B cell (primary cell): ENCODE measurements around the gene GTF2A1L. TPM values are rescaled to one million over a fixed set of nuclear protein-coding genes. Genes with fewer than 3 reads are reported as not detected.

Experiments
- ATAC-seq: fragments of 200-7000 bp; cut with Tn5 transposase; one replicate; pipeline ENCODE4 v1.10.0; 2021; ENCODE audit warnings: low read depth, mild to moderate bottlenecking, moderate number of reproducible peaks, moderate library complexity
- CTCF ChIA-PET: fragments of 350-600 bp; sonication (Branson Sonifier 250); formaldehyde crosslinking; loops from one replicate; lab custom pipeline; 2021; ENCODE audit warnings: antibody characterized with exemption, inconsistent platforms; lab: Charles Lee
- POLR2A ChIA-PET: fragments of 350-600 bp; sonication (Branson Sonifier 250); formaldehyde crosslinking; loops from one replicate; lab custom pipeline; 2021; ENCODE audit warnings: antibody characterized with exemption; lab: Charles Lee
- DNase-seq: peaks from one replicate; pipeline ENCODE4 v3.0.0; 2013
- H2AFZ ChIP-seq: 2 replicates; pipeline ENCODE4 v1.6.1; 2012; ENCODE audit warnings: mild to moderate bottlenecking, low read depth, low read length; ENCODE audit not compliant: insufficient read depth, poor library complexity, severe bottlenecking
- H3K27ac ChIP-seq, 2 donors: 1 replicate in 1 of 2; 2 replicates in 1 of 2; pipeline ENCODE4 v1.5.1; 2012 to 2013; ENCODE audit warnings: low read length in 2 of 2, mild to moderate bottlenecking in 2 of 2, moderate library complexity in 1 of 2
- H3K27me3 ChIP-seq, 4 experiments: fragments of 200-600 bp in 1 of 4; sonication (generic) in 1 of 4; replicated peaks in 1 of 4; 1 replicate in 2 of 4; 2 replicates in 2 of 4; pipeline versions ENCODE4 v1.6.1 to v1.7.0; 2013 to 2016; ENCODE audit warnings: low read length in 3 of 4, mild to moderate bottlenecking in 2 of 4, mixed read lengths in 1 of 4, moderate library complexity in 1 of 4; ENCODE audit not compliant: insufficient read depth in 4 of 4, control insufficient read depth in 3 of 4; ENCODE audit errors: control extremely low read depth in 1 of 4
- H3K36me3 ChIP-seq, 2 experiments: replicated peaks in 1 of 2; 1 replicate in 1 of 2; 2 replicates in 1 of 2; pipeline versions ENCODE4 v1.6.1 to v1.7.1; 2013; ENCODE audit warnings: low read length in 1 of 2; ENCODE audit not compliant: insufficient read depth in 2 of 2, control insufficient read depth in 1 of 2; ENCODE audit errors: control extremely low read depth in 1 of 2, extremely low read depth in 1 of 2
- H3K4me1 ChIP-seq, 2 donors: fragments of 200-600 bp in 1 of 2; sonication (generic) in 1 of 2; 1 replicate in 1 of 2; 2 replicates in 1 of 2; pipeline versions ENCODE4 v1.5.1 to v1.6.1; 2013 to 2017; ENCODE audit warnings: low read length in 2 of 2; ENCODE audit not compliant: control insufficient read depth in 2 of 2, insufficient read depth in 2 of 2
- H3K4me2 ChIP-seq: replicated peaks from 2 replicates; pipeline ENCODE3; 2012; ENCODE audit warnings: mild to moderate bottlenecking, low read depth, low read length; ENCODE audit not compliant: poor library complexity, severe bottlenecking
- H3K4me3 ChIP-seq, 5 experiments: fragments of 200-600 bp in 1 of 5; sonication (generic) in 1 of 5; 1 replicate in 3 of 5; 2 replicates in 2 of 5; pipeline versions ENCODE4 v1.5.1 to v1.7.0; 2011 to 2016; ENCODE audit warnings: low read length in 4 of 5, mild to moderate bottlenecking in 4 of 5, low read depth in 2 of 5, control low read depth in 1 of 5, moderate library complexity in 1 of 5; ENCODE audit not compliant: insufficient read depth in 1 of 5; ENCODE audit errors: control extremely low read depth in 1 of 5, extremely low read depth in 1 of 5
- H3K79me2 ChIP-seq: fragments of 200-600 bp; sonication (generic); one replicate; pipeline ENCODE4 v1.6.0; 2016; ENCODE audit warnings: low read length; ENCODE audit not compliant: control insufficient read depth, insufficient read depth
- H3K9ac ChIP-seq: fragments of 200-600 bp; sonication (generic); 2 replicates; pipeline ENCODE4 v1.6.1; 2017; ENCODE audit warnings: mild to moderate bottlenecking, low read length, moderate library complexity
- H3K9me3 ChIP-seq, 3 donors: one replicate each; pipeline versions ENCODE4 v1.6.1 to v1.7.1; 2013; ENCODE audit warnings: low read length in 2 of 3; ENCODE audit not compliant: control insufficient read depth in 2 of 3, insufficient read depth in 1 of 3; ENCODE audit errors: control extremely low read depth in 1 of 3
- H4K20me1 ChIP-seq: 2 replicates; pipeline ENCODE4 v1.6.0; 2012; ENCODE audit warnings: mild to moderate bottlenecking, low read length; ENCODE audit not compliant: insufficient read depth, control insufficient read depth, poor library complexity, severe bottlenecking
- H3K27ac Mint-ChIP-seq: one replicate; pipeline ENCODE4 v1.8.0; 2021; ENCODE audit warnings: mixed read lengths
- H3K27me3 Mint-ChIP-seq: one replicate; pipeline ENCODE4 v1.8.0; 2021; ENCODE audit warnings: mixed read lengths
- H3K4me1 Mint-ChIP-seq: one replicate; pipeline ENCODE4 v1.8.0; 2021; ENCODE audit warnings: mixed read lengths
- H3K4me3 Mint-ChIP-seq: one replicate; pipeline ENCODE4 v1.8.0; 2021; ENCODE audit warnings: mixed read lengths
- H3K9me3 Mint-ChIP-seq: one replicate; pipeline ENCODE4 v1.8.0; 2022; ENCODE audit warnings: mixed read lengths; ENCODE audit not compliant: insufficient read depth
- EZH2 ChIP-seq: IDR thresholded peaks from 2 replicates; pipeline ENCODE4 v1.6.1; 2012; ENCODE audit warnings: borderline replicate concordance, low read depth, mild to moderate bottlenecking, moderate library complexity, low read length; ENCODE audit not compliant: insufficient read depth, poor library complexity, severe bottlenecking
- WGBS: methylation state at CpG from one replicate; pipeline ENCODE4 v1.1.5; 2013; ENCODE audit warnings: missing lambda C conversion rate; ENCODE audit not compliant: insufficient coverage; 5-methylcytosine and 5-hydroxymethylcytosine counted together
- intact Hi-C: fragments of 100-400 bp; cut with micrococcal nuclease; formaldehyde crosslinking; loops from one replicate; pipeline ENCODE4 v1.10.0; 2022
- polyA plus RNA-seq: library from polyadenylated mRNA; depleted of rRNA; stranded (reverse); fragments of >200 nt; gene quantifications from 2 replicates; pipeline ENCODE4 v1.2.3, GENCODE V29; 2012
- total RNA-seq, 2 donors: library from RNA; stranded (reverse); fragments of 120-200 nt in 1 of 2; gene quantifications; 1 replicate in 1 of 2; 2 replicates in 1 of 2; pipeline versions ENCODE4 v1.2.3 to v1.2.4, GENCODE V29; 2013 to 2022
- TF ChIP-seq, protein P1 (sequence below): fragments of 200-600 bp; IDR thresholded peaks from one replicate; pipeline ENCODE4 v1.8.0; 2022; ENCODE audit warnings: antibody characterized with exemption, mild to moderate bottlenecking

Gene GTF2A1L
- total and polyA plus RNA-seq, 2 donors (not counting 1 experiment from before 2014, with no cell fraction given), result not detected

DNA sequence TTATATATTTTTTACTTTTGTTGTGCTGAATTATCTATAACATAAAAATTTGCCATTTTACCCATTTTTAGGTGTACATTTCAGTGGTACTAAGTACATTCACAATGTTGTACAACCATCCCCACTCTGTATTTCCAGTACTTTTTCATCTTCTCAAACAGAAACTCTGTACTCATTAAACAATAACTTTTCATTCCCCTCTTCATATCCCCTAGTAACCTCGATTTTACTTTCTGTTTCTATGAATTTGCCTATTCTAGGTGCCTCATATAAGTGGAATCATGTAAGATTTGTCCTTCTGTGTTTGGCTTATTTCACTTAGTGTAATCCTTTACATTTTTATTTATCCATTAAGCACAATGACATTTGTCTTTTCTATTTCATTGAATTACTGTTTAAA, 51.3 kb downstream of the GTF2A1L start:
- Mint-ChIP-seq H3K9me3 (no peaks in the 10 kb centered on the region), H3K4me1 (no peaks in the 10 kb centered on the region), H3K27ac (no peak overlapping the region), H3K4me3 (no peak overlapping the region), H3K27me3 (peaks cover 7% of the 10 kb centered on the region)
- no peaks in the 10 kb centered on the region for H3K36me3 ChIP-seq
- no peak for TF ChIP-seq EZH2
- TF ChIP-seq, protein P1, sequence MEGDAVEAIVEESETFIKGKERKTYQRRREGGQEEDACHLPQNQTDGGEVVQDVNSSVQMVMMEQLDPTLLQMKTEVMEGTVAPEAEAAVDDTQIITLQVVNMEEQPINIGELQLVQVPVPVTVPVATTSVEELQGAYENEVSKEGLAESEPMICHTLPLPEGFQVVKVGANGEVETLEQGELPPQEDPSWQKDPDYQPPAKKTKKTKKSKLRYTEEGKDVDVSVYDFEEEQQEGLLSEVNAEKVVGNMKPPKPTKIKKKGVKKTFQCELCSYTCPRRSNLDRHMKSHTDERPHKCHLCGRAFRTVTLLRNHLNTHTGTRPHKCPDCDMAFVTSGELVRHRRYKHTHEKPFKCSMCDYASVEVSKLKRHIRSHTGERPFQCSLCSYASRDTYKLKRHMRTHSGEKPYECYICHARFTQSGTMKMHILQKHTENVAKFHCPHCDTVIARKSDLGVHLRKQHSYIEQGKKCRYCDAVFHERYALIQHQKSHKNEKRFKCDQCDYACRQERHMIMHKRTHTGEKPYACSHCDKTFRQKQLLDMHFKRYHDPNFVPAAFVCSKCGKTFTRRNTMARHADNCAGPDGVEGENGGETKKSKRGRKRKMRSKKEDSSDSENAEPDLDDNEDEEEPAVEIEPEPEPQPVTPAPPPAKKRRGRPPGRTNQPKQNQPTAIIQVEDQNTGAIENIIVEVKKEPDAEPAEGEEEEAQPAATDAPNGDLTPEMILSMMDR, result no peak
- H3K4me3 ChIP-seq, result no peak overlapping the region
- intact Hi-C loops, result no loop called here
- no peak overlapping the region for H2AFZ ChIP-seq
- H4K20me1 ChIP-seq, result no peaks in the 10 kb centered on the region
- H3K9me3 ChIP-seq, result peaks cover 0 to 1% (median 0%) of the 10 kb centered on the region in 3 donors
- no peaks in the 10 kb centered on the region for H3K4me1 ChIP-seq
- WGBS, result no CpG with 5 or more reads among the region's 1 CpG
- DNase-seq, result no peak
- ATAC-seq, result no peak
- no peak overlapping the region for H3K9ac ChIP-seq
- ChIA-PET POLR2A (no interaction called here), CTCF (no interaction called here)
- no peaks in the 10 kb centered on the region for H3K79me2 ChIP-seq
- H3K27me3 ChIP-seq, result no peaks in the 10 kb centered on the region
- no peak overlapping the region for H3K27ac ChIP-seq
- H3K4me2 ChIP-seq, result no peak overlapping the region

DNA sequence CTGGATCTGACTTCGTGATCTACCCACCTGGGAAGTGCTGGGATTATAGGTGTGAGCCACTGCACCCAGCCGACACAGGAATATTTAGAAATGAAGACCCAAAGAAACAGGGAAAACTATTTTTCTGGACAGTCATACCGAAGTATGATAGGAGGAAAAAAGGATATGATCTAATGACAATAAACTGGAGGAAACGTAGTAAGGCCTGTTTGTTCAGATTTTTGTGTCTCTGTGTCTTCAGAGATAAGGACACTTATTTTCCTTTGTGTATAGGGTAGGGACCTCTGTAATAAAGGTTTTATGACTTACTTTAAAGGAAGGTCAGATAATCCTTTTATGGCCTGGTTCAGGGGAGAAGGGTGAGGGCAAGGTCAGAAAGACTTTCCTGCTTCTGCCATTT, 55.9 kb downstream of the GTF2A1L start:
- intact Hi-C loops, result no loop called here
- no peak overlapping the region for H3K4me2 ChIP-seq
- 94% methylated on average over 4 of the region's 4 CpGs for WGBS
- no peak overlapping the region for H2AFZ ChIP-seq
- no peak overlapping the region for H3K27ac Mint-ChIP-seq
- H4K20me1 ChIP-seq, result no peaks in the 10 kb centered on the region
- no peaks in the 10 kb centered on the region for H3K79me2 ChIP-seq
- H3K9me3 Mint-ChIP-seq, result no peaks in the 10 kb centered on the region
- TF ChIP-seq, protein P1, result no peak
- TF ChIP-seq EZH2, result no peak
- CTCF ChIA-PET, result no interaction called here
- H3K27ac ChIP-seq, result no peak overlapping the region
- peaks cover 13% of the 10 kb centered on the region for H3K27me3 Mint-ChIP-seq
- no peak for ATAC-seq
- H3K9me3 ChIP-seq, result peaks cover 0 to 1% (median 0%) of the 10 kb centered on the region in 3 donors
- H3K4me3 Mint-ChIP-seq, result no peak overlapping the region
- H3K4me1 ChIP-seq, result no peaks in the 10 kb centered on the region
- POLR2A ChIA-PET, result no interaction called here
- no peaks in the 10 kb centered on the region for H3K4me1 Mint-ChIP-seq
- H3K36me3 ChIP-seq, result no peaks in the 10 kb centered on the region
- H3K9ac ChIP-seq, result no peak overlapping the region
- no peak for DNase-seq
- no peak overlapping the region for H3K4me3 ChIP-seq
- peaks cover 0 to 4% (median 0%) of the 10 kb centered on the region in 4 experiments for H3K27me3 ChIP-seq
